NCI-H1930 (cell line): ENCODE measurements around the gene OR1B1.
"Not testable (repeated sequence)": the region's sequence is repeated elsewhere in the genome, so short reads cannot be mapped to it uniquely, and the experiment has no call there.

Experiments used
- DNase-seq, 2 experiments: peaks; one replicate each; lab custom pipeline; 2025; lab: John Stamatoyannopoulos, UW

OR1B1 gene

GRCh38 chr9:122657527-122657926, at the start of gene OR1B1:
TSS of gene OR1B1 (minus strand) at chr9:122657627.
- no peak for DNase-seq

- DNase-seq = no peak
Observed at GRCh38 chr9:122695696-122696095, 38.3 kb upstream of the OR1B1 start.

- no peak for DNase-seq
Observed at GRCh38 chr9:122684851-122685250, 27.4 kb upstream of the OR1B1 start.

- DNase-seq = no peak
Observed at GRCh38 chr9:122672481-122672880, 15.1 kb upstream of the OR1B1 start.

- DNase-seq = no peak
Observed at GRCh38 chr9:122661416-122661815, 4.0 kb upstream of the OR1B1 start, which contains the start of gene OR1L1. TSS of gene OR1L1 (plus strand) at chr9:122661716. CDS start at chr9:122661716, 0 bp downstream.

GRCh38 chr9:122656378-122656777, 1.0 kb downstream of the OR1B1 start:
- no peak for DNase-seq

- DNase-seq = no peak
Observed at GRCh38 chr9:122642226-122642625, 15.2 kb downstream of the OR1B1 start.

- DNase-seq = no peak
Observed at GRCh38 chr9:122619996-122620395, 37.4 kb downstream of the OR1B1 start.

- no peak for DNase-seq
Observed at GRCh38 chr9:122614362-122614761, 43.1 kb downstream of the OR1B1 start, which contains the start of gene OR1Q1. TSS of gene OR1Q1 (plus strand) at chr9:122614738. CDS start at chr9:122614738, 0 bp downstream.

- no peak for DNase-seq
Observed at GRCh38 chr9:122609804-122610203, 47.6 kb downstream of the OR1B1 start.

GRCh38 chr9:122606587-122606986, 50.8 kb downstream of the OR1B1 start:
- no peak for DNase-seq

GRCh38 chr9:122605691-122606090, 51.7 kb downstream of the OR1B1 start:
- no peak for DNase-seq

- DNase-seq = not testable (repeated sequence)
Observed at GRCh38 chr9:122583284-122583683, 74.1 kb downstream of the OR1B1 start, which contains the start of gene OR1L8. TSS of gene OR1L8 (minus strand) at chr9:122583384. CDS start at chr9:122568477, 14,907 bp downstream.

- DNase-seq = no peak
Observed at GRCh38 chr9:122580360-122580759, 77.1 kb downstream of the OR1B1 start.

GRCh38 chr9:122579874-122580273, 77.6 kb downstream of the OR1B1 start:
- DNase-seq = no peak
